Kidney (tissue), 14 donors: ENCODE data around the gene MAP2K7. TPM values are rescaled to one million over a fixed set of nuclear protein-coding genes. Genes with fewer than 3 reads are reported as not detected.

Experiments used
- DNase-seq, 5 donors: peaks; one replicate each; pipeline ENCODE4 v3.0.0-alpha.2; 2013 to 2020
- FAIRE-seq: peaks from 2 replicates; lab custom pipeline; 2012; peaks lifted over from hg19 to GRCh38; lab: Jason Lieb, UNC
- H3K27ac ChIP-seq, 2 donors: one replicate each; pipeline ENCODE4 v1.7.0; 2013; ENCODE audit warnings: low read depth in 2 of 2, low read length in 2 of 2, inconsistent platforms in 1 of 2
- H3K27me3 ChIP-seq: one replicate; pipeline ENCODE4 v1.7.1; 2013; ENCODE audit warnings: low read length, inconsistent platforms; ENCODE audit not compliant: control insufficient read depth, insufficient read depth
- H3K36me3 ChIP-seq, 3 donors: one replicate each; pipeline versions ENCODE4 v1.7.0 to v1.7.1; 2013; ENCODE audit warnings: low read length in 3 of 3, control low read depth in 1 of 3, inconsistent platforms in 1 of 3; ENCODE audit not compliant: insufficient read depth in 3 of 3, control insufficient read depth in 2 of 3
- H3K4me1 ChIP-seq, 3 donors: one replicate each; pipeline versions ENCODE4 v1.7.0 to v1.7.1; 2013; ENCODE audit warnings: low read length in 3 of 3, inconsistent platforms in 1 of 3, low read depth in 1 of 3; ENCODE audit not compliant: control insufficient read depth in 2 of 3, insufficient read depth in 2 of 3
- H3K4me3 ChIP-seq, 3 donors: one replicate each; pipeline versions ENCODE4 v1.7.0 to v1.8.1; 2013; ENCODE audit warnings: low read length in 3 of 3, control low read depth in 1 of 3, inconsistent platforms in 1 of 3
- H3K9ac ChIP-seq, 3 donors: one replicate each; pipeline versions ENCODE4 v1.7.0 to v1.7.1; 2013; ENCODE audit warnings: low read length in 3 of 3, control low read depth in 1 of 3, inconsistent platforms in 1 of 3
- H3K9me3 ChIP-seq, 3 donors: one replicate each; pipeline versions ENCODE4 v1.7.0 to v1.7.1; 2013; ENCODE audit warnings: low read length in 3 of 3, control low read depth in 1 of 3, inconsistent platforms in 1 of 3; ENCODE audit not compliant: control insufficient read depth in 2 of 3, insufficient read depth in 1 of 3
- CTCF ChIP-seq: IDR thresholded peaks from 3 replicates; pipeline ENCODE4 v1.5.1; 2012; ENCODE audit warnings: mild to moderate bottlenecking, moderate library complexity, borderline replicate concordance; ENCODE audit not compliant: insufficient read depth; ENCODE audit errors: extremely low read depth
- intact Hi-C: fragments of 100-400 bp; cut with DNase I; formaldehyde crosslinking; loops from one replicate; pipeline ENCODE4 v1.11.1; 2022
- polyA plus RNA-seq: library from polyadenylated mRNA; stranded (reverse); fragments of 350-450 nt; fragmentation: Illumina TruSeq; extraction: RNeasy Lipid Tissue Mini Kit (QIAGEN cat#74804); gene quantifications from one replicate; pipeline ENCODE4 v1.2.3, GENCODE V29; 2014; ENCODE audit warnings: low read depth, low replicate concordance; ENCODE audit not compliant: insufficient read depth
- total RNA-seq: library from RNA; stranded (reverse); fragmentation: NEBNext Ultra II Directional; extraction: Animal tissue kit (Norgen Biotek cat#: 25700); gene quantifications from one replicate; pipeline ENCODE4 v1.2.1, GENCODE V29; 2021
- donor health status: control.
- donor health status: control.
- donor health status: control.
- donor health status: control.
- donor health status: control.
- donor health status: DM: yes; HTN: yes; CAD: no.
- donor health status: Normal renal cell carcinoma (clear cell type).

Gene MAP2K7
- total and polyA plus RNA-seq, 2 donors from 2014 or later: 16.7 to 37.0 TPM

GRCh38 chr19:7908078-7908699, 4.5 kb downstream of the MAP2K7 start:
- TF ChIP-seq CTCF: no peak
- FAIRE-seq (no peak), DNase-seq (peak in 1 of 5 donors; percentile 41)
- Histone ChIP-seq H3K4me1 (peaks cover 0 to 16% (median 8%) of the 10 kb centered on the region in 3 donors), H3K4me3 (no peak overlapping the region), H3K27me3 (no peaks in the 10 kb centered on the region), H3K27ac (no peak overlapping the region), H3K9ac (no peak overlapping the region), H3K9me3 (no peaks in the 10 kb centered on the region), H3K36me3 (peaks cover 0 to 10% (median 2%) of the 10 kb centered on the region in 3 donors)
- intact Hi-C loops: no loop called here

- Histone ChIP-seq H3K9me3 (no peaks in the 10 kb centered on the region), H3K4me3 (no peak overlapping the region), H3K9ac (no peak overlapping the region), H3K36me3 (peaks cover 0 to 10% (median 2%) of the 10 kb centered on the region in 3 donors), H3K27ac (no peak overlapping the region), H3K27me3 (no peaks in the 10 kb centered on the region), H3K4me1 (peaks cover 0 to 16% (median 8%) of the 10 kb centered on the region in 3 donors)
- intact Hi-C loops: no loop called here
- DNase-seq (peak in 1 of 5 donors; percentile 76), FAIRE-seq (no peak)
- no peak for TF ChIP-seq CTCF
Measured at GRCh38 chr19:7908742-7909461, 5.2 kb downstream of the MAP2K7 start.

- TF ChIP-seq CTCF: no peak
- FAIRE-seq (no peak), DNase-seq (peak in 1 of 5 donors; percentile 74)
- peaks cover 0 to 10% (median 2%) of the 10 kb centered on the region in 3 donors for H3K36me3 ChIP-seq
- H3K9me3 ChIP-seq: no peaks in the 10 kb centered on the region
- no peak overlapping the region for H3K4me3 ChIP-seq
- H3K4me1 ChIP-seq: peaks cover 0 to 14% (median 8%) of the 10 kb centered on the region in 3 donors
- H3K9ac ChIP-seq: no peak overlapping the region
- H3K27ac ChIP-seq: no peak overlapping the region
- no peaks in the 10 kb centered on the region for H3K27me3 ChIP-seq
- intact Hi-C loops: no loop called here
Measured at GRCh38 chr19:7909471-7910067, 5.9 kb downstream of the MAP2K7 start.
